ENCODE results near the gene FRY. TPM values are rescaled to one million over a fixed set of nuclear protein-coding genes. Genes with fewer than 3 reads are reported as not detected.

Gene FRY
- total and polyA plus RNA-seq, 4 donors = 6.2 to 31.2 (median 12.7) TPM

GRCh38 chr13:32216281-32216680, 184.7 kb downstream of the FRY start:
- Histone ChIP-seq H3K9ac (ENCODE audit: low read depth in 1 of 2, low read length in 2 of 2) (no peak overlapping the region), H3K36me3 (ENCODE audit: control insufficient read depth in 4 of 4, insufficient read depth in 3 of 4, low read depth in 1 of 4, low read length in 3 of 4) (peaks cover under 1 to 42% (median 19%) of the 10 kb centered on the region in 4 donors), H3K4me1 (ENCODE audit: control insufficient read depth in 4 of 4, insufficient read depth in 4 of 4, low read length in 3 of 4) (no peaks in the 10 kb centered on the region), H3K4me3 (ENCODE audit: low read depth in 1 of 3, low read length in 3 of 3) (no peak overlapping the region), H3K27me3 (ENCODE audit: control insufficient read depth in 4 of 4, insufficient read depth in 4 of 4, low read length in 3 of 4) (no peaks in the 10 kb centered on the region), H3K9me3 (ENCODE audit: control insufficient read depth in 4 of 4, low read length in 3 of 4) (no peaks in the 10 kb centered on the region), H3K27ac (ENCODE audit: low read depth in 1 of 2, low read length in 2 of 2) (no peak overlapping the region)
- no peak for DNase-seq (ENCODE audit: low spot score)
- WGBS = 87% methylated on average over 5 of the region's 5 CpGs
- TF ChIP-seq ZBTB33 (IDR thresholded peaks at IDR 0.05) (no peak), GABPA (IDR thresholded peaks at IDR 0.05 in 1 of 2, conservative IDR thresholded peaks at IDR 0.05 in 1 of 2) (no peak), SP1 (IDR thresholded peaks at IDR 0.05) (no peak), HNF4A (conservative IDR thresholded peaks at IDR 0.05) (no peak), TAF1 (conservative IDR thresholded peaks at IDR 0.05) (no peak), NR2F2 (IDR thresholded peaks at IDR 0.05) (no peak), HNF4G (IDR thresholded peaks at IDR 0.05) (no peak), RAD21 (IDR thresholded peaks at IDR 0.05) (no peak), EGR1 (IDR thresholded peaks at IDR 0.05; ENCODE audit: low read depth in 2 of 2) (no peak), ATF3 (IDR thresholded peaks at IDR 0.05) (no peak), MAX (IDR thresholded peaks at IDR 0.05) (no peak), YY1 (IDR thresholded peaks at IDR 0.05) (no peak), JUND (IDR thresholded peaks at IDR 0.05) (no peak), CTCF (IDR thresholded peaks at IDR 0.05; ENCODE audit: low read depth, low read length, missing input control) (no peak), RXRA (IDR thresholded peaks at IDR 0.05) (no peak), FOXA2 (IDR thresholded peaks at IDR 0.05) (no peak), REST (IDR thresholded peaks at IDR 0.05) (no peak), FOXA1 (IDR thresholded peaks at IDR 0.05) (no peak)
